H9 (cell line): Measurements from ENCODE around the gene MACROH2A1. TPM values are rescaled to one million over a fixed set of nuclear protein-coding genes. Genes with fewer than 3 reads are reported as not detected.

Experiments
- DNase-seq: peaks from one replicate; pipeline ENCODE4 v3.0.0-alpha.2; 2017
- H2AFZ ChIP-seq: one replicate; pipeline ENCODE4 v1.6.1; 2013; ENCODE audit warnings: mild to moderate bottlenecking, low read length, control low read depth, moderate library complexity
- H2AK5ac ChIP-seq: 2 replicates; pipeline ENCODE4 v1.6.1; 2013; ENCODE audit warnings: low read length, control low read depth, mixed read lengths; ENCODE audit not compliant: insufficient read length
- H2BK120ac ChIP-seq: one replicate; pipeline ENCODE4 v1.6.1; 2013; ENCODE audit warnings: low read depth, mild to moderate bottlenecking, low read length, control low read depth, inconsistent platforms; ENCODE audit not compliant: poor library complexity, severe bottlenecking
- H2BK12ac ChIP-seq: 2 replicates; pipeline ENCODE4 v1.6.1; 2013; ENCODE audit warnings: low read length, control low read depth, mixed read lengths, low read depth; ENCODE audit not compliant: insufficient read length
- H2BK15ac ChIP-seq: 2 replicates; pipeline ENCODE4 v1.6.1; 2013; ENCODE audit warnings: low read depth, low read length, control low read depth
- H2BK20ac ChIP-seq: one replicate; pipeline ENCODE4 v1.6.1; 2013; ENCODE audit warnings: low read depth, mild to moderate bottlenecking, low read length, control low read depth, inconsistent platforms; ENCODE audit not compliant: poor library complexity, severe bottlenecking
- H2BK5ac ChIP-seq: 2 replicates; pipeline ENCODE4 v1.6.1; 2013; ENCODE audit warnings: low read length, control low read depth, mixed read lengths; ENCODE audit not compliant: insufficient read length
- H3K14ac ChIP-seq: 2 replicates; pipeline ENCODE4 v1.6.1; 2013; ENCODE audit warnings: low read length, control low read depth; ENCODE audit not compliant: insufficient read depth
- H3K18ac ChIP-seq: 2 replicates; pipeline ENCODE4 v1.6.1; 2013; ENCODE audit warnings: low read depth, mild to moderate bottlenecking, mixed read lengths, low read length, control low read depth; ENCODE audit not compliant: insufficient read length
- H3K23ac ChIP-seq: 2 replicates; pipeline ENCODE4 v1.6.1; 2013; ENCODE audit warnings: low read length, control low read depth, mixed read lengths, low read depth; ENCODE audit not compliant: insufficient read length
- H3K23me2 ChIP-seq: 2 replicates; pipeline ENCODE4 v1.6.1; 2013; ENCODE audit warnings: low read depth, mild to moderate bottlenecking, mixed read lengths, low read length, control low read depth; ENCODE audit not compliant: insufficient read length, poor library complexity, severe bottlenecking
- H3K27ac ChIP-seq: 2 replicates; pipeline ENCODE4 v1.5.1; 2013; ENCODE audit warnings: low read length, control low read depth, mixed read lengths, low read depth; ENCODE audit not compliant: insufficient read length
- H3K27me3 ChIP-seq: 2 replicates; pipeline ENCODE4 v1.6.1; 2013; ENCODE audit warnings: low read length, control low read depth, inconsistent platforms; ENCODE audit not compliant: insufficient read depth
- H3K4ac ChIP-seq: 2 replicates; pipeline ENCODE4 v1.6.1; 2013; ENCODE audit warnings: low read depth, mild to moderate bottlenecking, control low read depth, inconsistent platforms, low read length, moderate library complexity
- H3K4me1 ChIP-seq: 2 replicates; pipeline ENCODE4 v1.6.1; 2013; ENCODE audit warnings: low read length, control low read depth, inconsistent platforms; ENCODE audit not compliant: insufficient read depth
- H3K4me2 ChIP-seq: 2 replicates; pipeline ENCODE4 v1.6.1; 2013; ENCODE audit warnings: low read length, control low read depth, mixed read lengths; ENCODE audit not compliant: insufficient read length, insufficient read depth
- H3K56ac ChIP-seq: 2 replicates; pipeline ENCODE4 v1.6.1; 2013; ENCODE audit warnings: low read depth, mild to moderate bottlenecking, mixed read lengths, low read length, control low read depth; ENCODE audit not compliant: insufficient read length
- H3K79me1 ChIP-seq: 2 replicates; pipeline ENCODE4 v1.6.1; 2013; ENCODE audit warnings: low read depth, mild to moderate bottlenecking, moderate library complexity, low read length, control low read depth, inconsistent platforms; ENCODE audit not compliant: insufficient read depth, poor library complexity, severe bottlenecking
- H3K79me2 ChIP-seq: 2 replicates; pipeline ENCODE4 v1.6.1; 2013; ENCODE audit warnings: low read length, control low read depth, inconsistent platforms; ENCODE audit not compliant: insufficient read depth
- H3K9ac ChIP-seq: 2 replicates; pipeline ENCODE4 v1.6.1; 2013; ENCODE audit warnings: low read length, control low read depth, mixed read lengths; ENCODE audit not compliant: insufficient read length; ENCODE audit errors: extremely low read depth
- H3K9me3 ChIP-seq: one replicate; pipeline ENCODE4 v1.6.1; 2013; ENCODE audit warnings: low read depth, low read length, inconsistent platforms; ENCODE audit not compliant: control insufficient read depth
- H3T11ph ChIP-seq: one replicate; pipeline ENCODE4 v1.6.1; 2013; ENCODE audit warnings: mild to moderate bottlenecking, low read length, control low read depth, inconsistent platforms
- H4K20me1 ChIP-seq: one replicate; pipeline ENCODE4 v1.6.1; 2013; ENCODE audit not compliant: control insufficient read depth, insufficient read length, insufficient read depth
- H4K5ac ChIP-seq: 2 replicates; pipeline ENCODE4 v1.6.1; 2013; ENCODE audit warnings: low read depth, mild to moderate bottlenecking, mixed read lengths, low read length, control low read depth; ENCODE audit not compliant: insufficient read length
- H4K8ac ChIP-seq: replicated peaks from 2 replicates; pipeline ENCODE4 v1.6.1; 2013; ENCODE audit warnings: low read length, control low read depth, mixed read lengths, low read depth; ENCODE audit not compliant: insufficient read length
- H4K91ac ChIP-seq: 2 replicates; pipeline ENCODE4 v1.6.1; 2013; ENCODE audit warnings: low read depth, mild to moderate bottlenecking, moderate library complexity, mixed read lengths, low read length, control low read depth; ENCODE audit not compliant: insufficient read length
- H3K27ac Mint-ChIP-seq, 3 experiments: 2 replicates in 2 of 3; 3 replicates in 1 of 3; pipeline ENCODE4 v1.8.0; 2020 to 2021; ENCODE audit warnings: mixed read lengths in 3 of 3, mild to moderate bottlenecking in 1 of 3, moderate library complexity in 1 of 3
- H3K27me3 Mint-ChIP-seq: 2 replicates; pipeline ENCODE4 v1.8.0; 2021; ENCODE audit warnings: low read depth, mild to moderate bottlenecking, moderate library complexity, mixed read lengths
- H3K36me3 Mint-ChIP-seq, 3 experiments: 2 replicates in 2 of 3; 3 replicates in 1 of 3; pipeline ENCODE4 v1.8.0; 2020 to 2021; ENCODE audit warnings: low read depth in 3 of 3, mixed read lengths in 3 of 3; ENCODE audit not compliant: insufficient read depth in 1 of 3
- H3K4me1 Mint-ChIP-seq, 2 experiments: 2 replicates each; pipeline ENCODE4 v1.8.0; 2020; ENCODE audit warnings: mixed read lengths in 2 of 2
- H3K4me3 Mint-ChIP-seq, 2 experiments: 2 replicates in 1 of 2; 3 replicates in 1 of 2; pipeline ENCODE4 v1.8.0; 2020 to 2021; ENCODE audit warnings: mild to moderate bottlenecking in 2 of 2, mixed read lengths in 2 of 2, moderate library complexity in 1 of 2
- H3K9me3 Mint-ChIP-seq, 2 experiments: 2 replicates in 1 of 2; 3 replicates in 1 of 2; pipeline ENCODE4 v1.8.0; 2020; ENCODE audit warnings: mild to moderate bottlenecking in 2 of 2, mixed read lengths in 2 of 2, moderate library complexity in 1 of 2
- WGBS: extraction: QIAGEN DNeasy Blood & Tissue Kit; methylation state at CpG from one replicate; pipeline ENCODE4 v1.1.7; 2013; ENCODE audit warnings: missing lambda C conversion rate, low lambda C conversion rate, mixed read lengths; ENCODE audit not compliant: insufficient read length; ENCODE audit errors: extremely low coverage; 5-methylcytosine and 5-hydroxymethylcytosine counted together
- total RNA-seq: library from RNA; stranded (reverse); gene quantifications from 2 replicates; pipeline ENCODE4 v1.2.1, GENCODE V29; 2021
- TF ChIP-seq, protein P1 (sequence below): fragments of 200-600 bp; sonication (generic); conservative IDR thresholded peaks from 3 replicates; pipeline ENCODE4 v1.8.0; 2021; ENCODE audit warnings: antibody characterized with exemption, mild to moderate bottlenecking

Gene MACROH2A1
- total RNA-seq, 1 experiment from 2014 or later, result 111 TPM

DNA sequence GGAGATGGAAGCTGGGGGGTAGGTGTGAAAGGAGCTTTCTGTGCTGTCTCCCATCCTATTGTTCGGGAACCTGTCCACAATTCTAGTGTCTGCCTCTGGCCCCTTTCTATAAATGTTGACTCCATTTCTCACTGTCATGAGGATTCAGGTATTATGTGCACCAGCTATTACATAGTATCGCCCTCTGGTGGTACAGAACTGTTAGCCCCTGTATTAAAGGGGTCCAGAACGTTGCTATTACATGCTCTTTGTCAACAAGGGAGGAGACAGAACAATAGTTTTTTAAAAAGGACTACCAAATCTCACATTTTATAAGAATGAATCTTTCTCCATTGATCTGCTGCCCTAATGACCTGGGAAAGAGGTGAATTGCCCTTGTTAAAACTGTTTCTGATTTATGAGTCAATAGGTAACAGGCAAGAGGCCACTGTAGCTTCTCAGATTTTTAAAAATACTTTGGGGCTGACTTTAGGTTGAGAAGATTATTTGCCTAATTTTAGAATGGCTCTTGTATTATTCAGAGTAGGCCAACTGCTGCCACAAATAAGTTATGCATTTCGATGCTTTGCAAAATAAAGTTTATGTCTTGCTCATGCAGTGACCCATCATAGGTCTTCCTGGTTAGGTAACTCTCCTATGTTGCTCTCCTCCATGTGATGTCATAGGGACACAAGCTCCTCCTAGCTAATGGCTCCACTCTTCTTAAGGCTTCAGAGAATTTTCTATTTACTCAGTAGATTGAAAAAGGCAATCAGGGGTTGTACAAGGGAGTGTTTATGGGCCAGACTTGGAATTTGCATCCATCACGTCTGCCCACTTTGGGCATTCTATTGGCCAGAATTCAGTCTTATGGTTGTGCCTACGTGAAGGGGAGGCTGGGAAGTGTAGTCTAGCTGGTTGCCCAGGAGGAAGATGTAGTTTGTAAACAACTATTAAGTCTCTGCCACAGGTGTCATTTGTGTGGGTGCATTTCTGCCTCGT lies 27.4 kb upstream of the MACROH2A1 start:
- Mint-ChIP-seq H3K9me3 (peaks cover 10 to 14% of the 10 kb centered on the region in 2 experiments), H3K4me1 (no peaks in the 10 kb centered on the region), H3K27me3 (peaks cover 45% of the 10 kb centered on the region), H3K4me3 (no peak overlapping the region), H3K27ac (no peak overlapping the region), H3K36me3 (peaks cover 2 to 11% (median 5%) of the 10 kb centered on the region in 3 experiments; a peak in 4 of 7 replicates)
- Histone ChIP-seq H3K23ac (no peak overlapping the region), H4K8ac (no peak overlapping the region), H3K4ac (no peak overlapping the region), H3K27ac (no peak overlapping the region), H3K18ac (no peak overlapping the region), H2BK12ac (no peak overlapping the region), H3K9ac (no peak overlapping the region), H3K9me3 (peaks cover 5% of the 10 kb centered on the region), H3K14ac (no peak overlapping the region), H3K4me1 (no peaks in the 10 kb centered on the region), H2BK5ac (no peak overlapping the region), H3T11ph (no peak overlapping the region), H4K5ac (no peak overlapping the region), H2BK20ac (no peak overlapping the region), H2BK15ac (no peak overlapping the region), H2AK5ac (no peak overlapping the region), H4K20me1 (no peaks in the 10 kb centered on the region), H3K23me2 (no peaks in the 10 kb centered on the region), H3K27me3 (no peaks in the 10 kb centered on the region), H2BK120ac (no peak overlapping the region), H4K91ac (no peak overlapping the region), H3K56ac (no peak overlapping the region), H2AFZ (no peak overlapping the region), H3K79me1 (no peaks in the 10 kb centered on the region), H3K79me2 (no peaks in the 10 kb centered on the region), H3K4me2 (no peak overlapping the region)
- no CpG with 5 or more reads among the region's 7 CpGs for WGBS
- TF ChIP-seq, protein P1, sequence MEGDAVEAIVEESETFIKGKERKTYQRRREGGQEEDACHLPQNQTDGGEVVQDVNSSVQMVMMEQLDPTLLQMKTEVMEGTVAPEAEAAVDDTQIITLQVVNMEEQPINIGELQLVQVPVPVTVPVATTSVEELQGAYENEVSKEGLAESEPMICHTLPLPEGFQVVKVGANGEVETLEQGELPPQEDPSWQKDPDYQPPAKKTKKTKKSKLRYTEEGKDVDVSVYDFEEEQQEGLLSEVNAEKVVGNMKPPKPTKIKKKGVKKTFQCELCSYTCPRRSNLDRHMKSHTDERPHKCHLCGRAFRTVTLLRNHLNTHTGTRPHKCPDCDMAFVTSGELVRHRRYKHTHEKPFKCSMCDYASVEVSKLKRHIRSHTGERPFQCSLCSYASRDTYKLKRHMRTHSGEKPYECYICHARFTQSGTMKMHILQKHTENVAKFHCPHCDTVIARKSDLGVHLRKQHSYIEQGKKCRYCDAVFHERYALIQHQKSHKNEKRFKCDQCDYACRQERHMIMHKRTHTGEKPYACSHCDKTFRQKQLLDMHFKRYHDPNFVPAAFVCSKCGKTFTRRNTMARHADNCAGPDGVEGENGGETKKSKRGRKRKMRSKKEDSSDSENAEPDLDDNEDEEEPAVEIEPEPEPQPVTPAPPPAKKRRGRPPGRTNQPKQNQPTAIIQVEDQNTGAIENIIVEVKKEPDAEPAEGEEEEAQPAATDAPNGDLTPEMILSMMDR, result peak; percentile 85
- no peak for DNase-seq
